GM10266 (cell line): ENCODE results near the gene ATXN3L.

ENCODE experiments used
- DNase-seq: peaks from one replicate; pipeline ENCODE4 v3.0.0; 2012; ENCODE audit errors: extremely low spot score
- TF ChIP-seq, protein P1 (sequence below): IDR thresholded peaks from 2 replicates; pipeline ENCODE4 v1.5.1; 2012; ENCODE audit warnings: mild to moderate bottlenecking, low read depth; ENCODE audit not compliant: control insufficient read depth, insufficient read depth; ENCODE audit errors: missing control alignments

Gene ATXN3L

GRCh38 chrX:13360146-13360545, 40.3 kb upstream of the ATXN3L start:
- DNase-seq, result no peak
- TF ChIP-seq, protein P1, sequence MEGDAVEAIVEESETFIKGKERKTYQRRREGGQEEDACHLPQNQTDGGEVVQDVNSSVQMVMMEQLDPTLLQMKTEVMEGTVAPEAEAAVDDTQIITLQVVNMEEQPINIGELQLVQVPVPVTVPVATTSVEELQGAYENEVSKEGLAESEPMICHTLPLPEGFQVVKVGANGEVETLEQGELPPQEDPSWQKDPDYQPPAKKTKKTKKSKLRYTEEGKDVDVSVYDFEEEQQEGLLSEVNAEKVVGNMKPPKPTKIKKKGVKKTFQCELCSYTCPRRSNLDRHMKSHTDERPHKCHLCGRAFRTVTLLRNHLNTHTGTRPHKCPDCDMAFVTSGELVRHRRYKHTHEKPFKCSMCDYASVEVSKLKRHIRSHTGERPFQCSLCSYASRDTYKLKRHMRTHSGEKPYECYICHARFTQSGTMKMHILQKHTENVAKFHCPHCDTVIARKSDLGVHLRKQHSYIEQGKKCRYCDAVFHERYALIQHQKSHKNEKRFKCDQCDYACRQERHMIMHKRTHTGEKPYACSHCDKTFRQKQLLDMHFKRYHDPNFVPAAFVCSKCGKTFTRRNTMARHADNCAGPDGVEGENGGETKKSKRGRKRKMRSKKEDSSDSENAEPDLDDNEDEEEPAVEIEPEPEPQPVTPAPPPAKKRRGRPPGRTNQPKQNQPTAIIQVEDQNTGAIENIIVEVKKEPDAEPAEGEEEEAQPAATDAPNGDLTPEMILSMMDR, result no peak

DNA sequence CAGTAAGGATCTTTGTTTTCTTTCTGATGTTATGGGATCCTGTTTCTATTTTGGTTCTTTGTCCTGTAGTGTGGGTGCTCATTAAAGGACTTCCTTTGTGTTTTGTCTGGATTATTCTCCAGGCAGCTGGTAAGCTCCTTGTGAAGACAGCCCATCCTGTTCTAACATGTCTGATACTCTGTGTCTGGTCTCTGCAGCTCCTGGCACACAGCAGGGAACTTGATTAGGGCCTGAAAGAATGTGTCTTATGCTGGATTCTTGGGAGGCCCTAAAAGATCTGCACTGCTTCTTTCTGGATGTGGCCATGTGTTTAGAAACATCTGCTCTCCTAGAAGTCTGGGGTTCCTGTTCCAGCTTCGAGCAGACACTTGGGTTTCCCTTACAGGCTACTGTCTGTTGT, 38.1 kb upstream of the ATXN3L start:
- TF ChIP-seq, protein P1, result no peak
- no peak for DNase-seq

DNA sequence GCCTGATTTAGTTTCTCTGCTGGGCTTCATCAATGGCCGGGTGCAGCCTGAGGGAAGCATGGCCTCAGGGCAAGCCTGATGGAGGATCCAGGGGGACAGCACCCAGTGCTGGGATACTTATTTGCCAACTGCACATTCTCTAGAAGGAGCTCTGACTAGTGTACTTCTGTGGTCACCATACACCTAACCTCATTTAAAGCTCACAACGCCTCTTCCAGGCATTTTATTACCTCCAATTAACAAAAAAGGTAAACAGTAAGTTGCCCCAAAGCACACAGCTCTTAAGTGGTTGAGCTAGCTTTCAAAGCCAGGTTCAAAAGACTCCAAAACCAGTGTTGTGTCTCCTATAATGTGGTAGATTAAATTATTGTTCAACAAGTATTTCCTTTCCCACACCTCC, 26.8 kb upstream of the ATXN3L start:
- TF ChIP-seq, protein P1, result no peak
- no peak for DNase-seq

DNA sequence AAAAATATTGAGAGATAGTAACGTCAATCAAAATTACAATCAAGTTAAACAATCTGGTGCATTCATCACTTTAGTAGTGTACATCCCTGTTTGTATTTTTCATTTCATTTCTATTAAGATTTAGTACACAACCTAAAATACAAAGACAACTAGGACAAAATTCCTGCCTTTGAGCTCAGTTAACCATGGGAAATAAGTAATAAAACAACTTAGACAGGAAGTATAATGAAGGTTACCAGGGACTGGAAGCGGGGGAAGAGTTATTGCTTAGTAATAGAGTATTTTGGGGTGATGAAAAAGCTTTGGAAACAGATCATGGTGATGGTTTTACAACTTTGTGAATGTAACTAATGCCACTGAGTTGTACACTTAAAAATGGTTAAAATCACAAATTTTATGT, 25.6 kb upstream of the ATXN3L start:
- TF ChIP-seq, protein P1, result no peak
- no peak for DNase-seq

DNA sequence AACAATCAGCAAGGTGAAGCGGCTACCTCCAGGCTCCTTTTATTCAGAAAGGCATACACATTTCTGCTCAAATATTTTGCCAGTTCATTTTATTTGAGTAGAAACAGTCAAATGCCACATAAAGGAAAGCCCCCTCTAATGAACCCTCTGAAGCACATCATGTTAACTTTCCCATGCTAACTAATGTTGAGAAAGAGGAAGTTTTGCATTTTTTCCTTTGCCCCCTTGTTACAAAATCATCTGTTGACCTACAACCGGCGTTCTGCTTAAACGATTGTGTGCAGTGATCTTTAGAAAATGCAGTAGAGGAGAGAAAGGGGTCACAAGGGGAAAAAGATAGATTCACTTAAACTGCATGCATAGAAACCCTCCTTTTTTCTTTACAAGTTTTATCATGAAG, 25.2 kb upstream of the ATXN3L start:
- TF ChIP-seq, protein P1, result no peak
- no peak for DNase-seq

GRCh38 chrX:13341491-13342101, 21.7 kb upstream of the ATXN3L start:
- DNase-seq, result no peak
- TF ChIP-seq, protein P1, result no peak

GRCh38 chrX:13340182-13340791, 20.4 kb upstream of the ATXN3L start:
- TF ChIP-seq, protein P1, result no peak
- no peak for DNase-seq
